HG03575 (cell line): ENCODE results near the gene KRTAP21-1.
"Not testable (repeated sequence)": the region's sequence is repeated elsewhere in the genome, so short reads cannot be mapped to it uniquely, and the experiment has no call there.

Source experiments
- ATAC-seq: cut with Tn5 transposase; IDR thresholded peaks from one replicate; pipeline ENCODE4 v1.9.1; 2021; ENCODE audit not compliant: unreplicated experiment, insufficient number of reproducible peaks, low FRiP score; ENCODE audit errors: extremely low read depth

The KRTAP21-1 gene

DNA sequence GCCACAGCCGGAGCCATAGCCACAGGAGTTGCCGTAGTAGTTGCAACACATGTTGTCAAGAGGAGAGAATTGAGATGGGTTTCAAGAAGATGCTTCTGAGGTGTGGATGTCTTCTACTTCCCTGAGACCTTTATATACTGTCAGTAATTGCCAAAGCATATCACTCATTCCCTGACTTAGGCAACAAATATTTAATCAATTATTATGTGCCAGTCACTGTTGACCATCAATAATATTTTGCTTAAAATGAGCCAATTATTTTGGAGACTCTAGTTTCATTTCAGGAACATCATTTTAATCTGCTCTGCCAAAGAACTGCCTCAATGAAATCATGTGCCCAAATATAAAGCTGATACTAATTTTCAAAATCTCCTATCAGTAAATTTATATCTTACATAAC lies at the start of gene KRTAP21-1:
Gene KRTAP21-1 (minus strand): TSS at position 101 of the 400 bp plus-strand sequence. CDS start 50 bp downstream, at position 51.
- ATAC-seq = not testable (repeated sequence)

DNA sequence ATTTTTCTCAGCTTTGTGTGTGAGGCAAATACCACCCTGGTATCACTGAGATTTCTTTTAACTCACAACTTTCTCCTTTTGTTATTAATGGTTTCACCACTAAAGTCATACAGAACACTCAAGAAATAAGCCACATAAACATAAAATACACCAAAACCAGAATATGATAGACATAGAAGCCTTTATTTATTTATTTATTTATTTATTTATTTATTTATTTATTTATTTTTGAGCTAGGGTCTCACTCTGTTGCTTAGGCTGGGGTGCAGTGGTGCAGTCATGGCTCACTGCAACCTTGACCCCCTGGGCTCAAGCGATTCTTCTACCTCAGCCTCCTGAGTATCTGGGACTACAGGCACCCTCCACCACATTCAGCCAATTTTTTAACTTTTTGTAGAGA lies 45.4 kb upstream of the KRTAP21-1 start:
- no peak for ATAC-seq

DNA sequence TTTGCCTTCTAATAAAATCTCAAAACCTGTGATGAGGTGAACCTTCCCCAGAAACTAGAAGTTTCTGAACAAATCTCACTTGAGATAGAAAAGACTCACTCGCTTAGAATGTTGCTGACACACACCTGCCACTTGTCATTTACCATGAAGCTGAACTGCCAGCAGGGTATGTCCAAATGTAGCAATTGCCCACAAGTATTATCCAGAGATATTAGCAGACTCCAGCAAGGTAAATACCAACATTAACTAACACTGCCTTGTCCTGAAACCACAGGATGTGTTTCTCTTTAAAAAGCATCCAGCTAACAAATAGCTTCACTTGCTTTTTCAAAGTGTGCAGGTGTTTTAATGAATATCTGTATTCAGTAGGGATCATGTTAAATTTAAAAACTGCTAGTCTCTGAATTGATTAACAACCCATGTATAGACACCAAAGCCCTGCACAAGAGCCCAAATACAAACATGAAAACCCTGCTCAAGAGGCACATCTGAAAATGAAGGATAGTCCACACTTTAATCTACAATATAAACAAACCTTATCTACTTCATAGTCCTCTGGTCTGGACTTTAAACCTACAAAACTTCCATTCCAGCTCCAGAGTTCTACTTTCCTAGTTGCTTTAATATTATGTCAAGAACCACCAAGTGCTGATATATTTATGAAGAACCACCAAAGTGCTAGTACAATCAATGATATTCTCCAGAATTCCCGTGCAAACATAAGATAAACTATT lies 38.5 kb upstream of the KRTAP21-1 start:
- ATAC-seq = no peak

GRCh38 chr21:30779249-30779648 lies 24.0 kb upstream of the KRTAP21-1 start:
- no peak for ATAC-seq

- ATAC-seq = no peak
Measured at GRCh38 chr21:30769724-30770431, 14.7 kb upstream of the KRTAP21-1 start.

DNA sequence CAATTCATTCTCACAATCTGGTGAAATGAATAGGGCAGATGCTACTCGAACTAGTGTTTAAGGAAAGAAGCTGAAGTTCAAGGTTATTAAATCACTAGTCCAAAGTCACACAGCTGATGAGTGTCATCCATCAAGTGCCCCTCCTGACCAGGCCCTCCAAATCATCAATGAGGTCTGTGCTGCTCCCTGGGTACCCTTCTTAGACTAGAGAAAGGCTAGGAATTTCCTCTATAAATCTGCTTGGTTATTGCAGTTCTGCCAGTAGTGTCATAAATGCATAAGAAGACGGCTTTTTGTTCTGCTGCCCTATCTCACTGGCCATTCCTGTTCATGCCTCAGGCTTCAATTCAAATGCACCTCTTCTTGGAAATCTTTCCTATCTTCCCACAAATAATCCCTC lies 5.5 kb upstream of the KRTAP21-1 start:
- ATAC-seq = no peak

GRCh38 chr21:30758306-30758705 lies 3.1 kb upstream of the KRTAP21-1 start:
- no peak for ATAC-seq

DNA sequence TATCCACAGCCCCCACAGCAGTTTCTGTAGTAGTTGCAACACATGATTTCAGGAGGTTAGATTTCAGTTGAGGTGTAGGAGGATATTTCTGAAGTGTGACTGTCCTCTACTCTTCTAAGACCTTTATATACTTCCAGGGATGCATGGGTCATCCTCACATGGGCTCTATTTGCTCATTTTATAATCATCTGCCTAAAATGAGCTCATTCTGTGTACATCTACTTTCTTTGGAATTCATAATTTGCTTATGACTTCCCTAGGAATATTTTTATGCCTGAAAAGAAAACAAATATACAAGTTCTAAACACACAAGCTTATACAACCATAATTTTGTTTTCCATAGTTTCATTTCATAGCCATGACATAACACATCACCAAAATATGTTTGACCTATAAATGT lies 8.1 kb downstream of the KRTAP21-1 start, which contains the start of gene KRTAP21-2:
Gene KRTAP21-2 (minus strand): TSS at position 101 of the 400 bp plus-strand sequence. CDS start 57 bp downstream, at position 44.
- no peak for ATAC-seq

GRCh38 chr21:30740462-30740861 lies 14.8 kb downstream of the KRTAP21-1 start:
- ATAC-seq = no peak

GRCh38 chr21:30733026-30733425 lies 22.2 kb downstream of the KRTAP21-1 start:
- ATAC-seq = no peak

GRCh38 chr21:30726726-30727125 lies 28.5 kb downstream of the KRTAP21-1 start:
- no peak for ATAC-seq

DNA sequence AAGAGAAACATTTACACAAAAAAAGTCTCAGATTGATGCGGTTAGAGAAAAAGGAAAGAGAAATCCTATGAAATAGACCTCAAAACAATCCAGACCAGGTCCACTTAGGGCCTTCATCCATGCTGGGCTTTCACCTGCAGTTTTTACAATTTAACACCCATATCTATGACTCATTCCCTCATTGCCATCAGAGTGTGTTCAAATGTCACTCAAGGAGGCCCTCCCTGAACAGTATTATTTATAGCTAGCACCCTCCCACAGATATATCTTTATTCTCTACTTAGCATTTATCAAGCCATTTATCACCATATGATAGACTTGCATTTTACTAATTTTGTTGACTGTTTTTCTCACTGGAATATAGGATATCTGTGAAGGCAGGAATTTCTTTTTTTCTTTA lies 35.8 kb downstream of the KRTAP21-1 start:
- no peak for ATAC-seq

- no peak for ATAC-seq
Measured at GRCh38 chr21:30718239-30718909, 36.9 kb downstream of the KRTAP21-1 start, which contains the start of gene KRTAP21-3. TSS of gene KRTAP21-3 (minus strand) at chr21:30718777. CDS start at chr21:30718759, 18 bp downstream.

- no peak for ATAC-seq
Measured at GRCh38 chr21:30717105-30717504, 38.1 kb downstream of the KRTAP21-1 start.

DNA sequence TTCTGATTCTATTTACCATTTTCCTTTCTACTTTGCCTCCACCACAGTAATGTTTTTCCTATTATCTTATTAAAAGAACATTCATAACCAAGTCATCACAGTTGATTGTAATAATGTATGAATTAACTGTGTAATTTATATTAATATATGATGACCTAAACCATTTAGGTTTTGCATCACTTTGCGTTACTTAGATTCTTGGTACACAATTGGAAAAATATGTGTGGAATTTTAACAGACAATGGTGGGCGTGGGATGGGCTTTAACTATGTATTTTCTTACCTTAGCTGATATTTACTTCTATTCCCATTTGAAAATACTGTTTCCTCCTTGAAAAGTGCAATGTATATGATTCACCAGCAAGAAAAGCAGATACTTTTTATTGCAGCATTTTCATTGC lies 40.3 kb downstream of the KRTAP21-1 start:
- no peak for ATAC-seq

DNA sequence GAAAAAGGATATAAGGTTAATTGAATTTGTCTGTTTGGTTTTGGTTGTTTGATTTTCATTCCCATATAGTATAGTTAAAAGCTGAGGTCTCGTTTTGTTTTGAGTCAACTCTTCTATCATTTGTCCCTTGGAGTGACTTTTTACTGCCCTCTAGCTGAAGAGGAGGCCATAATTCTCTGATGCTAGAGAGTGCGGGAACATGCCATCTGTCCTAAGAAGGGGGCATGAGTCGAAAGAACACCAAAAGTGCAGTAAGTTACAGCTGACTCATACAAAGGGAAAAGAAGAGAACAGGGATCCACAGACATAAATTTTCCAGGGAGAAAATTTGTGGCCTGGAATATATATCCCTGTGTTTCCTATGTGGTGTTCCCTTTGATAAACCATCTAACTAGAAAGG lies 40.8 kb downstream of the KRTAP21-1 start:
- no peak for ATAC-seq

- no peak for ATAC-seq
Measured at GRCh38 chr21:30713766-30714165, 41.5 kb downstream of the KRTAP21-1 start.

- no peak for ATAC-seq
Measured at GRCh38 chr21:30710499-30710898, 44.7 kb downstream of the KRTAP21-1 start.

DNA sequence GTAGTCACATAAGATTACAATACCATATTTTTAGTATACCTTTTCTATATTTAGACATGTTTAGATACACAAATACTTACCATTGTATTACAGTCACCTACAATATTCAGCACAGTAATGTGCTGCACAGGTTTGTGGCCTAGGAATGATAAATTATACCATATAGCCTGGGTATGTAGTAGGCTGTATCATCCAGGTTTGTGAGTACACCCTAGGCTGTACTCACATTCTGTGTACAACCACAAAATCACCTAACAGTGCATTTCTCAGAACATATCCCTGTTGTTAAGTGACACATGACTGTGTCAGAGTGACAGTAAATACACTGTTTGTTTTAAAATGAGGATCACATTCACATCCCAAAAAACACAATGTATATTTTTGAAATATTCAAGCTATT lies 47.8 kb downstream of the KRTAP21-1 start:
- ATAC-seq = no peak
